Measurements from ENCODE around the gene SMIM24. TPM values are rescaled to one million over a fixed set of nuclear protein-coding genes. Genes with fewer than 3 reads are reported as not detected.
"Not testable (repeated sequence)": the region's sequence is repeated elsewhere in the genome, so short reads cannot be mapped to it uniquely, and the experiment has no call there.

Gene SMIM24
- total and polyA plus RNA-seq, 10 of the 15 experiments (the other 5 are each of a cell fraction or from before 2014, with no cell fraction given) = 0.14 to 0.44 (median 0.23) TPM; not detected in 4

GRCh38 chr19:3430366-3430680 lies 50.0 kb downstream of the SMIM24 start:
- FAIRE-seq; intact Hi-C loops (cut with micrococcal nuclease; ENCODE audit: unreplicated experiment): not testable (repeated sequence)
- in situ Hi-C loops (cut with MboI) = loop anchor here (5.0 kb wide), 1 partner anchor 103 kb away; no protein-coding TSS in a partner anchor

GRCh38 chr19:3426433-3426832 lies 53.9 kb downstream of the SMIM24 start:
- H3K9ac ChIP-seq (ENCODE audit: control insufficient read depth, insufficient read depth, low read length) = no peak overlapping the region
- DNase-seq (ENCODE audit: low read depth, low spot score) (no peak), ATAC-seq (no peak), FAIRE-seq (no peak)
- no peaks in the 10 kb centered on the region for H4K20me1 ChIP-seq (ENCODE audit: control insufficient read depth, insufficient read depth)
- BruUV-seq (replicated peaks) = no TSS peak
- RAD21 ChIA-PET (ENCODE audit: unreplicated experiment) = no interaction called here
- 88% methylated on average over 9 of the region's 9 CpGs for WGBS (ENCODE audit: insufficient coverage, insufficient replicate concordance, low lambda C conversion rate, missing lambda C conversion rate)
- H3K4me1 ChIP-seq (ENCODE audit: control insufficient read depth, insufficient read depth, low read length) = peaks cover 9% of the 10 kb centered on the region
- H3K4me3 ChIP-seq = no peak overlapping the region
- peaks cover 4 to 16% of the 10 kb centered on the region in 2 experiments; a peak in 3 of 4 replicates for H3K36me3 ChIP-seq (ENCODE audit: control insufficient read depth in 2 of 2, insufficient read depth in 2 of 2, low read length in 1 of 2)
- intact Hi-C loops (cut with micrococcal nuclease; ENCODE audit: unreplicated experiment) = loop anchor here (5.0 kb wide), 2 partner anchors 59 to 84 kb away; partner anchors contain the start of gene NFIC
- CTCF ChIA-PET = interaction anchor here (1.3 kb wide), 1 partner anchor 98 kb away, joined by 3 read pairs; no protein-coding TSS in a partner anchor
- no peak overlapping the region for H3K4me2 ChIP-seq (ENCODE audit: control insufficient read depth, insufficient read depth)
- H2AFZ ChIP-seq (ENCODE audit: control insufficient read depth, low read depth, low read length) = no peak overlapping the region
- no peaks in the 10 kb centered on the region; the same call in 1 of the 2 replicates for H3K79me2 ChIP-seq (ENCODE audit: control insufficient read depth, insufficient read depth, low read length)
- POLR2A ChIA-PET = interaction anchor here (0.8 kb wide), 1 partner anchor 15 kb away, joined by 4 read pairs; no protein-coding TSS in a partner anchor
- SMC1A ChIA-PET (ENCODE audit: uncharacterized antibody, unreplicated experiment) = no interaction called here
- H3K27ac ChIP-seq (ENCODE audit: control insufficient read depth, insufficient read depth) = no peak overlapping the region
- no peaks in the 10 kb centered on the region; the same call in 2 of the 3 replicates for H3K9me3 ChIP-seq (replicated peaks; ENCODE audit: control insufficient read depth, insufficient read depth, low read length)
- no peak for TF ChIP-seq BMI1 (IDR thresholded peaks at IDR 0.05; ENCODE audit: borderline replicate concordance)
- no peak for TF ChIP-seq ZBTB11 (CRISPR knock-in tag; IDR thresholded peaks at IDR 0.05)
- TF ChIP-seq RAD51 (IDR thresholded peaks at IDR 0.05) = no peak
- TF ChIP-seq CBX3 (IDR thresholded peaks at IDR 0.05; ENCODE audit: borderline replicate concordance, low read depth) = no peak
- no peak for TF ChIP-seq ESRRA (IDR thresholded peaks at IDR 0.05; ENCODE audit: low read length)
- no peak for TF ChIP-seq GABPA (IDR thresholded peaks at IDR 0.05; ENCODE audit: low read depth)
- in situ Hi-C loops (cut with MboI) = no loop called here
- H3K27me3 ChIP-seq (replicated peaks in 1 of 2; ENCODE audit: control insufficient read depth in 2 of 2, insufficient read depth in 2 of 2, low read length in 1 of 2) = no peaks in the 10 kb centered on the region

More at GRCh38 chr19:3430366-3430680, 50.0 kb downstream of the SMIM24 start:
- H3K27me3 ChIP-seq (replicated peaks in 1 of 2; ENCODE audit: control insufficient read depth in 2 of 2, insufficient read depth in 2 of 2, low read length in 1 of 2); ATAC-seq; H2AFZ ChIP-seq (ENCODE audit: control insufficient read depth, low read depth, low read length); H3K27ac ChIP-seq (ENCODE audit: control insufficient read depth, insufficient read depth); H3K9ac ChIP-seq (ENCODE audit: control insufficient read depth, insufficient read depth, low read length); H3K9me3 ChIP-seq (replicated peaks; ENCODE audit: control insufficient read depth, insufficient read depth, low read length); BruUV-seq (replicated peaks); H3K4me2 ChIP-seq (ENCODE audit: control insufficient read depth, insufficient read depth); H3K4me3 ChIP-seq; H3K79me2 ChIP-seq (ENCODE audit: control insufficient read depth, insufficient read depth, low read length); DNase-seq (ENCODE audit: low read depth, low spot score); H4K20me1 ChIP-seq (ENCODE audit: control insufficient read depth, insufficient read depth): not testable (repeated sequence)
- CTCF ChIA-PET = interaction anchor here (0.7 to 5.1 kb wide), 15 partner anchors 10 to 126 kb away, joined by 3 to 87 read pairs (median 8); no protein-coding TSS in a partner anchor
- peaks cover 16 to 23% of the 10 kb centered on the region in 2 experiments; a peak in 3 of 4 replicates for H3K36me3 ChIP-seq (ENCODE audit: control insufficient read depth in 2 of 2, insufficient read depth in 2 of 2, low read length in 1 of 2)
- RAD21 ChIA-PET (ENCODE audit: unreplicated experiment) = interaction anchor here (1.4 to 2.9 kb wide), 5 partner anchors 10 to 102 kb away, joined by 3 to 19 read pairs (median 9); no protein-coding TSS in a partner anchor
- peaks cover 14% of the 10 kb centered on the region for H3K4me1 ChIP-seq (ENCODE audit: control insufficient read depth, insufficient read depth, low read length)
- POLR2A ChIA-PET = interaction anchor here (2.0 kb wide), 1 partner anchor 70 kb away, joined by 5 read pairs; no protein-coding TSS in a partner anchor
- SMC1A ChIA-PET (ENCODE audit: uncharacterized antibody, unreplicated experiment) = interaction anchor here (1.2 to 2.2 kb wide), 5 partner anchors 11 to 105 kb away, joined by 5 to 14 read pairs (median 5); no protein-coding TSS in a partner anchor
- WGBS (ENCODE audit: insufficient coverage, insufficient replicate concordance, low lambda C conversion rate, missing lambda C conversion rate) = 87% methylated on average over 5 of the region's 5 CpGs
